PC-3 (cell line): ENCODE measurements around the gene DUS1L.

Experiments used
- CTCF ChIP-seq: fragments of 300-600 bp; sonication (generic); conservative IDR thresholded peaks from 2 replicates; pipeline ENCODE4 v1.5.1; 2017; ENCODE audit warnings: antibody characterized with exemption, low read depth, mild to moderate bottlenecking, low read length
- EZH2phosphoT487 ChIP-seq: fragments of 300-600 bp; sonication (generic); IDR thresholded peaks from 2 replicates; pipeline ENCODE4 v1.6.1; 2018; ENCODE audit warnings: mild to moderate bottlenecking, antibody characterized with exemption, low read length, borderline replicate concordance

- TF ChIP-seq CTCF (no peak), EZH2phosphoT487 (no peak)
These were observed 46.7 kb upstream of the DUS1L start for GRCh38 chr17:82112181-82112913.
